Endothelial cell of umbilical vein (primary cell): ENCODE measurements around the gene KDM4C.

Experiments used
- CTCF ChIP-seq, 2 donors: IDR thresholded peaks; 1 replicate in 1 of 2; 2 replicates in 1 of 2; pipeline ENCODE4 v1.5.1; 2011; ENCODE audit warnings: low read length in 2 of 2, mild to moderate bottlenecking in 2 of 2, moderate library complexity in 2 of 2, control low read depth in 1 of 2, inconsistent platforms in 1 of 2, low read depth in 1 of 2; ENCODE audit not compliant: insufficient read depth in 1 of 2; ENCODE audit errors: extremely low read depth in 1 of 2
- EZH2 ChIP-seq: IDR thresholded peaks from 2 replicates; pipeline ENCODE4 v1.6.1; 2012; ENCODE audit warnings: borderline replicate concordance, low read depth, mild to moderate bottlenecking, moderate library complexity, low read length, inconsistent platforms; ENCODE audit not compliant: severe bottlenecking
- FOS ChIP-seq: IDR thresholded peaks from 2 replicates; pipeline ENCODE4 v1.6.1; 2011; ENCODE audit warnings: mild to moderate bottlenecking, low read length, moderate library complexity, borderline replicate concordance; ENCODE audit not compliant: insufficient read depth
- JUN ChIP-seq: IDR thresholded peaks from 2 replicates; pipeline ENCODE4 v1.6.1; 2011; ENCODE audit warnings: borderline replicate concordance, low read depth; ENCODE audit not compliant: insufficient read length, insufficient read depth
- MYC ChIP-seq: IDR thresholded peaks from one replicate; pipeline ENCODE4 v1.6.1; 2011; ENCODE audit warnings: mild to moderate bottlenecking, low read depth, low read length
- POLR2A ChIP-seq: IDR thresholded peaks from 2 replicates; pipeline ENCODE4 v1.6.1; 2012; ENCODE audit warnings: low read depth, mild to moderate bottlenecking, control low read depth, low read length
- POLR2AphosphoS5 ChIP-seq: IDR thresholded peaks from 2 replicates; pipeline ENCODE4 v1.6.1; 2012; ENCODE audit warnings: low read depth, mild to moderate bottlenecking, control low read depth, low read length, moderate library complexity; ENCODE audit not compliant: insufficient read depth

DNA sequence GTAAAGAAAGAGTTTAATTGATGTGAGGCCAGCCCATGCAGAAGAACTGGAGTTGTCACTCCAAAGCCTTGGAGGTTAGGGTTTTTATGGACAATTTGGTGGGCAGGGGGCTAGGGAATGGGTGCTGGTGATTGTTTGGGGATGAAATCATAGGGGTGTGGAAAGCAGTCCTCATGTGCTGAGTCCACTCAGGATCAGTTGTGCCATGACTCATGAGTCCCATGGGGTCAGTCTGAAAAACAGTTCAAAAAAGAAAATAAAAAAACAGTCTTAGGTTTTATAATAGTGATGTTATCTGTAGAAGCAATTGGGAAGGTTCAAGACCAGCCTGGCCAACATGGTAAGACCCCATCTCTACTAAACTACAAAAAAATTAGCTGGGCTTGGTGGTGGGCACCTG is 162.3 kb downstream of the KDM4C start:
- no peak for TF ChIP-seq FOS
- no peak for TF ChIP-seq CTCF (IDR thresholded peaks at IDR 0.05; ENCODE audit: extremely low read depth in 1 of 2, insufficient read depth in 1 of 2, low read depth in 1 of 2, low read length in 2 of 2)
- no peak for TF ChIP-seq POLR2AphosphoS5
- TF ChIP-seq MYC = no peak
- TF ChIP-seq EZH2 = no peak
- TF ChIP-seq POLR2A = no peak
- TF ChIP-seq JUN = no peak
